GM10266 (cell line): ENCODE results near the gene HNRNPD.

Source experiments
- DNase-seq: peaks from one replicate; pipeline ENCODE4 v3.0.0; 2012; ENCODE audit errors: extremely low spot score
- TF ChIP-seq, protein P1 (sequence below): IDR thresholded peaks from 2 replicates; pipeline ENCODE4 v1.5.1; 2012; ENCODE audit warnings: mild to moderate bottlenecking, low read depth; ENCODE audit not compliant: control insufficient read depth, insufficient read depth; ENCODE audit errors: missing control alignments

HNRNPD gene

DNA sequence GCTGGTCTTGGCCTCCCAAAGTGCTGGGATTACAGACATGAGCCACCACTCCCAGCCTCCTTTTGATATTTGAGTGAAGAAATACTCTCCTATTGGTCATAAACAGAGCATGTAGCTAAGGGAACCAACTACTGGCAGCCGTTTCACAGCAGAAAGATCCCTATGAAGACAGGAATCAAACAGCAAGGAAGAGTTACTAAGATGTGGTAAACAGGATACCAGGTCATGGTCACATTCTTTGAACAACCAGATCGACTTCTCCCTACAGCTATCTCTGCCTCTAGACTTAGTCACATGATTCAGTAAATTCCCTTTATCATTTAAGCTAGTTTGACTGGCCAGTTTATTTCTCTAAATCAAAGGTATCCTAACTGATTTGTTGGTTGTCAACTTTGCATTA, 9.0 kb upstream of the HNRNPD start:
- DNase-seq = no peak
- TF ChIP-seq, protein P1, sequence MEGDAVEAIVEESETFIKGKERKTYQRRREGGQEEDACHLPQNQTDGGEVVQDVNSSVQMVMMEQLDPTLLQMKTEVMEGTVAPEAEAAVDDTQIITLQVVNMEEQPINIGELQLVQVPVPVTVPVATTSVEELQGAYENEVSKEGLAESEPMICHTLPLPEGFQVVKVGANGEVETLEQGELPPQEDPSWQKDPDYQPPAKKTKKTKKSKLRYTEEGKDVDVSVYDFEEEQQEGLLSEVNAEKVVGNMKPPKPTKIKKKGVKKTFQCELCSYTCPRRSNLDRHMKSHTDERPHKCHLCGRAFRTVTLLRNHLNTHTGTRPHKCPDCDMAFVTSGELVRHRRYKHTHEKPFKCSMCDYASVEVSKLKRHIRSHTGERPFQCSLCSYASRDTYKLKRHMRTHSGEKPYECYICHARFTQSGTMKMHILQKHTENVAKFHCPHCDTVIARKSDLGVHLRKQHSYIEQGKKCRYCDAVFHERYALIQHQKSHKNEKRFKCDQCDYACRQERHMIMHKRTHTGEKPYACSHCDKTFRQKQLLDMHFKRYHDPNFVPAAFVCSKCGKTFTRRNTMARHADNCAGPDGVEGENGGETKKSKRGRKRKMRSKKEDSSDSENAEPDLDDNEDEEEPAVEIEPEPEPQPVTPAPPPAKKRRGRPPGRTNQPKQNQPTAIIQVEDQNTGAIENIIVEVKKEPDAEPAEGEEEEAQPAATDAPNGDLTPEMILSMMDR = no peak

DNA sequence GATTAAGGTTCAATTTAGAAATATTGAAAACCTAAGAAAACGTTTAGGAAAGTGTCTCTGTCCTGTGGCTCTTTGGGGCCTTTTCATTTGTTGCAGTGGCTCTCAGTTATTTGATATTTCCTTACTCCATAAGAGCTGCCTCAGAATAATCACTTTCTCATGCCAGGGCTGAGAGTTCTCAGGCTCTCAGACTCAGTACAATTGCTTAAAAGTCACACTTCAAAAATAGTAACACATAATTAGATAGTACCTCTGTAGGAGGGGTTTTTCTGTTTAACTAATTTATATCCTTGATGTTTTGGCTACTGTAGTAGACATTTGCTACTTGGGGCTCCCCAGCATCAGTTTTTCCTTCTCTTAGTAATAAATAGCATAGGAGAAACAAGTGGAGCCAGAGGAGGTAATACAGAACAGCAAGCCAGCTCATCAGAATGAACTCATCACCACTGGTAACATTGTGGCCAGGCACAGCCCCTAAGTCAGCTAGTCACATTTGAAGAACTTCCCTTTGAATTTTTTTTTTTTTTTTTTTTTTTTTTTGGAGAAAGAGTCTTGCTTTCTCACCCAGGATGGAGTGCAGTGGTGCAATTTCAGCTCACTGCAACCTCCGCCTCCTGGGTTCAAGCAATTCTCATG, 8.0 kb upstream of the HNRNPD start:
- TF ChIP-seq, protein P1 = no peak
- no peak for DNase-seq

DNA sequence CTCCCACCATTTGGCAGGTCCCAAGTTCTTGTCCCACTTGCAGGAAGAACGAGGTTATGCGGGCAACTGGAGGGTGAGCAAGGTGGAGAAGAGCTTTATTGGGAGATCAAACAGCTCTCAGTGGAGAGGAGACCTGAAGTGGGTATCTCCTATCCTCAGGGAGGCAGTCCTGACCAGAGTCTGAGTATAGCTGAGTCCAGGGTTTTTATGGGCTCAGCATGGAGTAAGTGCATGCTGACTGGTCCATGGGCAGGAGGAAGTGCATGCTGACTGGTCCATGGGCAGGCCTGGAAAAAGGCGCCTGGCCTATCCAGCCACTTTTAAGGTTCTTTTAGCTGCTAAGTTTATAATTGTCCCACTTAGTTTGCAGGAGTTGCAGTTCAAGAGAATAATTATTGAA, 7.4 kb upstream of the HNRNPD start:
- no peak for DNase-seq
- TF ChIP-seq, protein P1 = no peak

DNA sequence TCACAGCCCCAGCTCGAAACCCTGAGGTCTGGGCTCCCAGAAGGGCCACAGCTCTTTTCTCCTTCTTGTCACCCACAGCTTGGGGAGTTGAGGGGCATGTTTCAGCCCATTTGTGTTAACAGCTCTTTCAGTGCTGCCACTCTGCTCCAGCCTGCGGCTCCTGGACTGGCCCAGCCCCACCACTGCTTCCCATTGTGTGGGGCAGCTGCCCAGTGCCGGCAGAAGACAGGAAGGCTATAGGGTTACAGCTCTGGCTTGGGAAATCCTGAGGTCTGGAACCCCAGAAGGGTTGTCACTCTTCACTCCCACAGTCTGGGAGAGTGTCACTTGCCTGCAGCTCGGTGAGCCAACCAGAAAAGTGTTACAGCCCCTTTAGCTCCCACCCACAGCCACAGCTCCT, 7.0 kb upstream of the HNRNPD start:
- TF ChIP-seq, protein P1 = no peak
- no peak for DNase-seq

DNA sequence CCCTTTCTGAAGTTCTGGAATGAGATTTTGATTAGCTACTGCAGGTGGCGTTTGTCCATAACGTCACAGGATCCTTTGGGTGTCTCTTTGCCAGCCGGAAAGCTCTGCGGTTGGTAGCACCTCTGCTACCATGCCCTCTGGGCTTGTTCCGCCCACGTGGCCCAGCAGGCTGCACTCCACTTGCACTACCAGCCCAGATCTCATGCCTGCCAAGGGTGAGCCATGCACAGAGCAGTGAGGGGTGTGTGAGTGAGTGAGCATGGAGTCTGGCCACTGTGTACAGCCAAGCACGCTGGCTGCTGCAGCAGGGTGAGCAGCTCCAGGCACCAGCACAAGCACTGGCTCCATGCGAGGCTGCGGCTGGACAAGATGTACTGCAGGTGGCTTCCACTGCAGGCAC, 6.6 kb upstream of the HNRNPD start:
- TF ChIP-seq, protein P1 = no peak
- no peak for DNase-seq

DNA sequence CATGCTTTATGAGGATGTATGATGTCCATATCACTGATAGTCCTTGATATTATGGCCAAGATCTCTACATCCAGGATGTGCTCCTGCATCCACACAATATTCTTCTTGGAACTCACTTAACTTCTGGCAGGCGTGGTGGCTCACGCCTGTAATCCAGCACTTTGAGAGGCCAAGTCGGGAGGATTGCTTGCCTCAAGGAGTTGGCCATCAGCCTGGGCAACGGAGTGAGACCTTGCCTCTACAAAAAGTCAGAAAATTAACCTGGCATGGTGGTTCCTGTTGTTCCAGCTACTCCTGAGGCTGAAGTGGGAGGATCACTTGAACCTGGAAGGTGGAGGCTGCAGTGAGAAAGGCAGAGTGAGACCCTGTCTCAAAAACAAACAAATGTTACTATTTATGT, 2.3 kb upstream of the HNRNPD start:
- no peak for DNase-seq
- TF ChIP-seq, protein P1 = no peak

DNA sequence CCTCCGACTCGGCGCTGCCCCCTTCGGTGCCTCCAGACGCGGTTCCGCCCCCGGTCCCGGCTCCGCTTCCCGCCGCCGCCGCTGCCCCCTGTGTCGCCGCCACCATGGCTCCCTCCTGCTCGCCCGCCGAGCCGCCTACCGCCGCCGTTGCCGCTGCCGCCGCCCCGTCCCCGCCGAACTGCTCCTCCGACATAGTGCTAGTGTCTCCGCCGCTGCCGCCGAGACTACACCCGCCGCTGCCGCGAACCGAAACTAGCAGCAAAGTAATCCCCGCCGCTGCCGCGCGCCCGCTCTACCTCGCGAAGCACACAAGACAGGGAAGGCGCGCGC, 340 bp downstream of the HNRNPD start:
- no peak for DNase-seq
- TF ChIP-seq, protein P1 = no peak
